K562 (cell line): Measurements from ENCODE around the gene TICAM1. TPM values are rescaled to one million over a fixed set of nuclear protein-coding genes. Genes with fewer than 3 reads are reported as not detected.

Experiments used
- ATAC-seq: fragments of 200-7000 bp; cut with Tn5 transposase; 3 replicates; pipeline ENCODE4 v1.9.1; 2020; ENCODE audit warnings: moderate library complexity
- BruUV-seq: library from RNA; stranded (reverse); fragments of 400-500 nt; replicated peaks from 2 replicates; lab custom pipeline; 2021; lab: Mats Ljungman, UMichigan
- CTCF ChIA-PET: fragments of 300-600 bp; formaldehyde crosslinking; extraction: SDS; loops from one replicate; lab custom pipeline; 2021; ENCODE audit warnings: low intra/inter-chr PET ratio; lab: Yijun Ruan, JAX
- POLR2A ChIA-PET: fragments of 300-600, 350-650 bp; sonication (Branson Sonifier 250); formaldehyde crosslinking; extraction: SDS; loops from one replicate; lab custom pipeline; 2021; ENCODE audit warnings: antibody characterized with exemption, inconsistent platforms; lab: Yijun Ruan, JAX
- DNase-seq, 4 experiments: peaks; one replicate each; pipeline versions ENCODE4 v3.0.0 to v3.0.0-alpha.2; 2011 to 2018; ENCODE audit warnings: low spot score in 3 of 4, mixed read lengths in 3 of 4; ENCODE audit errors: extremely low read depth in 1 of 4
- FAIRE-seq: peaks from 2 replicates; lab custom pipeline; 2011; peaks lifted over from hg19 to GRCh38; lab: Jason Lieb, UNC
- H2AFZ ChIP-seq: 2 replicates; pipeline ENCODE4 v1.6.0; 2011; ENCODE audit warnings: low read depth, low read length, control low read depth, inconsistent platforms
- H3K27ac ChIP-seq: fragments of 200-600 bp; 3 replicates; pipeline ENCODE4 v1.8.0; 2011; ENCODE audit warnings: low read depth, mild to moderate bottlenecking, control low read depth, inconsistent platforms, low read length, moderate library complexity, mixed read lengths; ENCODE audit errors: extremely low read depth
- H3K27me3 ChIP-seq, 2 experiments: fragments of 300-600 bp in 1 of 2; 2 replicates in 1 of 2; 3 replicates in 1 of 2; pipeline versions ENCODE4 v1.6.0 to v1.8.0; 2011; ENCODE audit warnings: inconsistent platforms in 2 of 2, low read length in 2 of 2, mild to moderate bottlenecking in 1 of 2, mixed read lengths in 1 of 2, moderate library complexity in 1 of 2; ENCODE audit not compliant: control insufficient read depth in 2 of 2, insufficient read depth in 2 of 2
- H3K36me3 ChIP-seq: fragments of 300-600 bp; 3 replicates; pipeline ENCODE4 v1.8.0; 2011; ENCODE audit warnings: mild to moderate bottlenecking, low read length, inconsistent platforms; ENCODE audit not compliant: control insufficient read depth, insufficient read depth
- H3K4me1 ChIP-seq, 2 experiments: fragments of 200-600 bp in 1 of 2; replicated peaks in 1 of 2; 2 replicates in 1 of 2; 3 replicates in 1 of 2; pipeline versions ENCODE4 v1.5.1 to v1.8.0; 2011; ENCODE audit warnings: inconsistent platforms in 2 of 2, low read length in 2 of 2, mild to moderate bottlenecking in 1 of 2, mixed read lengths in 1 of 2, moderate library complexity in 1 of 2; ENCODE audit not compliant: control insufficient read depth in 2 of 2, insufficient read depth in 2 of 2
- H3K4me2 ChIP-seq: 2 replicates; pipeline ENCODE4 v1.6.1; 2011; ENCODE audit warnings: low read length, control low read depth, inconsistent platforms, mixed read lengths; ENCODE audit not compliant: insufficient read depth
- H3K4me3 ChIP-seq: fragments of 200-600 bp; sonication (generic), shearing (Covaris generic); 2 replicates; pipeline ENCODE4 v1.5.1; 2016; ENCODE audit warnings: control low read depth, inconsistent platforms
- H3K79me2 ChIP-seq: fragments of 200-600 bp; 3 replicates; pipeline ENCODE4 v1.8.0; 2011; ENCODE audit warnings: low read length, inconsistent platforms; ENCODE audit not compliant: control insufficient read depth, insufficient read depth
- H3K9ac ChIP-seq, 2 experiments: 2 replicates each; pipeline versions ENCODE4 v1.6.0 to v1.6.1; 2011; ENCODE audit warnings: low read depth in 2 of 2, low read length in 2 of 2, control low read depth in 1 of 2, inconsistent platforms in 1 of 2, mild to moderate bottlenecking in 1 of 2, mixed read lengths in 1 of 2; ENCODE audit not compliant: insufficient read depth in 1 of 2
- H3K9me1 ChIP-seq: one replicate; pipeline ENCODE4 v1.6.0; 2011; ENCODE audit warnings: inconsistent platforms, mild to moderate bottlenecking, low read length, moderate library complexity; ENCODE audit not compliant: control insufficient read depth, insufficient read depth
- H3K9me3 ChIP-seq: replicated peaks from 2 replicates; pipeline ENCODE4 v1.5.1; 2011; ENCODE audit warnings: low read depth, low read length, inconsistent platforms; ENCODE audit not compliant: control insufficient read depth, insufficient read depth
- H4K20me1 ChIP-seq: replicated peaks from 2 replicates; pipeline ENCODE4 v1.6.1; 2011; ENCODE audit warnings: low read length, inconsistent platforms, mixed read lengths; ENCODE audit not compliant: control insufficient read depth, insufficient read depth
- ASH1L ChIP-seq: fragments of 450-650 bp; IDR thresholded peaks from 2 replicates; pipeline ENCODE4 v1.6.1; 2018; ENCODE audit warnings: borderline replicate concordance, mild to moderate bottlenecking, low read depth; ENCODE audit not compliant: partially characterized antibody
- BCOR ChIP-seq: fragments of 450-650 bp; IDR thresholded peaks from 2 replicates; pipeline ENCODE4 v1.6.1; 2016
- CAMTA2 ChIP-seq: fragments of 250-450 bp; sonication (Bioruptor Pico); conservative IDR thresholded peaks from 2 replicates; pipeline ENCODE4 v1.5.1; 2022
- DPF2 ChIP-seq: fragments of 450-650 bp; IDR thresholded peaks from 2 replicates; pipeline ENCODE4 v1.6.1; 2016
- E2F1 ChIP-seq: sonication (generic); formaldehyde crosslinking; IDR thresholded peaks from 2 replicates; pipeline ENCODE4 v1.8.1; 2023; ENCODE audit warnings: mild to moderate bottlenecking, missing genetic modification reagents, moderate library complexity
- ELF4 ChIP-seq: fragments of 450-650 bp; formaldehyde crosslinking; IDR thresholded peaks from 2 replicates; pipeline ENCODE4 v1.4.0; 2022; ENCODE audit warnings: missing genetic modification characterization
- MAZ ChIP-seq, 2 experiments: fragments of 450-650 bp in 1 of 2; sonication (generic) in 1 of 2; formaldehyde crosslinking; IDR thresholded peaks in 1 of 2; conservative IDR thresholded peaks in 1 of 2; 2 replicates each; pipeline versions ENCODE4 v1.4.0 to v1.5.0; 2020; ENCODE audit warnings: mild to moderate bottlenecking in 1 of 2, missing genetic modification reagents in 1 of 2
- RAD51 ChIP-seq: fragments of 450-650 bp; IDR thresholded peaks from 2 replicates; pipeline ENCODE4 v1.7.1; 2016; ENCODE audit warnings: low read depth, mild to moderate bottlenecking, borderline replicate concordance
- TAL1 ChIP-seq: fragments of 450-650 bp; IDR thresholded peaks from 2 replicates; pipeline ENCODE4 v1.6.1; 2016; ENCODE audit warnings: mild to moderate bottlenecking
- THRAP3 ChIP-seq: fragments of 450-650 bp; IDR thresholded peaks from 2 replicates; pipeline ENCODE4 v1.6.1; 2016; ENCODE audit warnings: mild to moderate bottlenecking, inconsistent platforms, borderline replicate concordance
- ZNF311 ChIP-seq: fragments of 250-450 bp; sonication (Bioruptor Pico); IDR thresholded peaks from 2 replicates; pipeline ENCODE4 v1.4.0; 2020; ENCODE audit warnings: mild to moderate bottlenecking, moderate library complexity
- ZNF584 ChIP-seq: fragments of 200-800 bp; sonication (Bioruptor generic); IDR thresholded peaks from 2 replicates; pipeline ENCODE4 v1.6.1; 2016; ENCODE audit warnings: low read depth, mild to moderate bottlenecking, missing genetic modification characterization, missing compliant biosample characterization
- ZNF644 ChIP-seq: fragments of 200-800 bp; sonication (Bioruptor generic); IDR thresholded peaks from 2 replicates; pipeline ENCODE4 v1.6.1; 2016; ENCODE audit warnings: low read depth, missing genetic modification characterization, missing compliant biosample characterization
- WGBS: fragments of 100-300 bp; shearing (Covaris generic); methylation state at CpG from one replicate; pipeline ENCODE4 v1.1.6; 2016; ENCODE audit warnings: low coverage, mixed read lengths; ENCODE audit not compliant: insufficient coverage; ENCODE audit errors: missing lambda C conversion rate; 5-methylcytosine and 5-hydroxymethylcytosine counted together
- in situ Hi-C: fragments of 300-500 bp; cut with MboI; formaldehyde crosslinking; loops from 4 replicates; pipeline ENCODE4 v1.15.0; 2018; ENCODE audit warnings: inconsistent platforms, mixed read lengths
- intact Hi-C: fragments of 100-400 bp; cut with micrococcal nuclease; formaldehyde crosslinking; loops from 2 replicates; pipeline ENCODE4 v1.14.2; 2022
- polyA plus RNA-seq, 8 experiments: library from polyadenylated mRNA; depleted of rRNA in 4 of 8; stranded (reverse) in 5 of 8; unstranded in 3 of 8; fragments of >200 nt; fragmentation: Nextera tagmentation in 2 of 8; fragmentation: Illumina TruSeq in 1 of 8; extraction: Ambion mirVana in 2 of 8; extraction: Trizol in 1 of 8; gene quantifications; 2 replicates each; pipeline versions ENCODE4 v1.2.1 to v1.2.3, GENCODE V29; 2011 to 2014; ENCODE audit warnings: inconsistent platforms in 1 of 8, missing spikeins in 1 of 8
- total RNA-seq, 7 experiments: library from RNA; depleted of rRNA in 6 of 7; stranded (reverse); fragments of >200 nt in 6 of 7; fragmentation: Illumina TruSeq in 2 of 7; extraction: Trizol in 2 of 7; gene quantifications; 2 replicates each; pipeline versions ENCODE4 v1.2.1 to v1.2.3, GENCODE V29; 2011 to 2021; ENCODE audit warnings: low replicate concordance in 1 of 7
- TF ChIP-seq, protein P1 (sequence below): sonication (generic); formaldehyde crosslinking; IDR thresholded peaks from 2 replicates; pipeline ENCODE4 v1.8.0; 2022; ENCODE audit warnings: missing genetic modification reagents, mild to moderate bottlenecking, moderate library complexity, borderline replicate concordance
- TF ChIP-seq, protein P2 (sequence below): conservative IDR thresholded peaks from 2 replicates; pipeline ENCODE4 v1.6.1; 2011; ENCODE audit warnings: low read depth, mild to moderate bottlenecking, low read length; ENCODE audit not compliant: control insufficient read depth
- TF ChIP-seq, protein P3 (sequence below), 2 experiments: fragments of 450-650 bp; IDR thresholded peaks; 2 replicates each; pipeline ENCODE4 v1.6.1; 2016

Gene TICAM1
- total and polyA plus RNA-seq, 9 of the 15 experiments (the other 6 are each of a cell fraction or from before 2014, with no cell fraction given), result 0.07 to 11.6 (median 1.5) TPM

GRCh38 chr19:4815426-4816201 lies 15.9 kb downstream of the TICAM1 start:
- intact Hi-C loops (loop anchor here (5.0 kb wide), 1 partner anchor 52 kb away; the partner anchor contains the start of gene PLIN3), in situ Hi-C loops (no loop called here)
- CTCF ChIA-PET, result no interaction called here
- FAIRE-seq (peak; percentile 98), ATAC-seq (peak; percentile 96), DNase-seq (peak; percentile 98 to 99 (median 99))
- H3K27ac ChIP-seq, result peak overlapping the region; percentile 77
- peaks cover 10 to 35% of the 10 kb centered on the region in 2 experiments; a peak in 4 of 5 replicates for H3K4me1 ChIP-seq
- H3K9me1 ChIP-seq, result no peaks in the 10 kb centered on the region
- peak overlapping the region; percentile 83 for H2AFZ ChIP-seq
- POLR2A ChIA-PET, result interaction anchor here (0.6 to 1.2 kb wide), 3 partner anchors 90 to 595 kb away, joined by 3 read pairs; no protein-coding TSS in a partner anchor
- peaks cover 32% of the 10 kb centered on the region; the same call in 2 of the 3 replicates for H3K36me3 ChIP-seq
- no peaks in the 10 kb centered on the region for H4K20me1 ChIP-seq
- H3K79me2 ChIP-seq, result no peaks in the 10 kb centered on the region
- peak overlapping the region; percentile 27 for H3K4me3 ChIP-seq
- H3K9ac ChIP-seq, result peak overlapping the region; percentile 8 to 60; a peak in 2 of 4 replicates
- H3K27me3 ChIP-seq, result no peaks in the 10 kb centered on the region
- peak overlapping the region; percentile 72 for H3K4me2 ChIP-seq
- H3K9me3 ChIP-seq, result no peaks in the 10 kb centered on the region
- 16% methylated on average over 25 of the region's 28 CpGs for WGBS
- no TSS peak for BruUV-seq
- peak; percentile 55; the same call in 1 of the 2 replicates for TF ChIP-seq E2F1 (CRISPR knock-in tag)
- TF ChIP-seq MAZ (CRISPR knock-in tag; conservative IDR thresholded peaks at IDR 0.05 in 1 of 2, IDR thresholded peaks at IDR 0.05 in 1 of 2), result peak in 1 of 2 experiments; percentile 25; a peak in 1 of 4 replicates
- 0 out of 2 replicates have a peak, but pooled peaks have one; percentile 3 for TF ChIP-seq THRAP3
- 0 out of 2 replicates have a peak, but pooled peaks have one; percentile 2 for TF ChIP-seq TAL1
- TF ChIP-seq, protein P1, sequence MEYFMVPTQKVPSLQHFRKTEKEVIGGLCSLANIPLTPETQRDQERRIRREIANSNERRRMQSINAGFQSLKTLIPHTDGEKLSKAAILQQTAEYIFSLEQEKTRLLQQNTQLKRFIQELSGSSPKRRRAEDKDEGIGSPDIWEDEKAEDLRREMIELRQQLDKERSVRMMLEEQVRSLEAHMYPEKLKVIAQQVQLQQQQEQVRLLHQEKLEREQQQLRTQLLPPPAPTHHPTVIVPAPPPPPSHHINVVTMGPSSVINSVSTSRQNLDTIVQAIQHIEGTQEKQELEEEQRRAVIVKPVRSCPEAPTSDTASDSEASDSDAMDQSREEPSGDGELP (CRISPR knock-in tag), result no peak
- peak; percentile 79 for TF ChIP-seq ASH1L
- 0 out of 2 replicates have a peak, but pooled peaks have one; percentile 27 for TF ChIP-seq DPF2
- TF ChIP-seq ZNF584 (CRISPR knock-in tag), result 0 out of 2 replicates have a peak, but pooled peaks have one; percentile 40
- 0 out of 2 replicates have a peak, but pooled peaks have one; percentile 36 for TF ChIP-seq ZNF644 (tag)
- TF ChIP-seq BCOR, result peak; percentile 45
- no peak; the same call in 1 of the 2 replicates for TF ChIP-seq ZNF311 (CRISPR knock-in tag)
- TF ChIP-seq, protein P2, sequence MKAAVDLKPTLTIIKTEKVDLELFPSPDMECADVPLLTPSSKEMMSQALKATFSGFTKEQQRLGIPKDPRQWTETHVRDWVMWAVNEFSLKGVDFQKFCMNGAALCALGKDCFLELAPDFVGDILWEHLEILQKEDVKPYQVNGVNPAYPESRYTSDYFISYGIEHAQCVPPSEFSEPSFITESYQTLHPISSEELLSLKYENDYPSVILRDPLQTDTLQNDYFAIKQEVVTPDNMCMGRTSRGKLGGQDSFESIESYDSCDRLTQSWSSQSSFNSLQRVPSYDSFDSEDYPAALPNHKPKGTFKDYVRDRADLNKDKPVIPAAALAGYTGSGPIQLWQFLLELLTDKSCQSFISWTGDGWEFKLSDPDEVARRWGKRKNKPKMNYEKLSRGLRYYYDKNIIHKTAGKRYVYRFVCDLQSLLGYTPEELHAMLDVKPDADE, result peak; percentile 67
- TF ChIP-seq RAD51, result peak; percentile 96
- TF ChIP-seq ELF4 (CRISPR knock-in tag), result peak; percentile 45; the same call in 1 of the 2 replicates
- TF ChIP-seq CAMTA2 (CRISPR knock-in tag), result 0 out of 2 replicates have a peak, but pooled peaks have one; percentile 9
- TF ChIP-seq, protein P3, sequence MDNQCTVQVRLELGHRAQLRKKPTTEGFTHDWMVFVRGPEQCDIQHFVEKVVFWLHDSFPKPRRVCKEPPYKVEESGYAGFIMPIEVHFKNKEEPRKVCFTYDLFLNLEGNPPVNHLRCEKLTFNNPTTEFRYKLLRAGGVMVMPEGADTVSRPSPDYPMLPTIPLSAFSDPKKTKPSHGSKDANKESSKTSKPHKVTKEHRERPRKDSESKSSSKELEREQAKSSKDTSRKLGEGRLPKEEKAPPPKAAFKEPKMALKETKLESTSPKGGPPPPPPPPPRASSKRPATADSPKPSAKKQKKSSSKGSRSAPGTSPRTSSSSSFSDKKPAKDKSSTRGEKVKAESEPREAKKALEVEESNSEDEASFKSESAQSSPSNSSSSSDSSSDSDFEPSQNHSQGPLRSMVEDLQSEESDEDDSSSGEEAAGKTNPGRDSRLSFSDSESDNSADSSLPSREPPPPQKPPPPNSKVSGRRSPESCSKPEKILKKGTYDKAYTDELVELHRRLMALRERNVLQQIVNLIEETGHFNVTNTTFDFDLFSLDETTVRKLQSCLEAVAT (IDR thresholded peaks at IDR 0.05), result 0 out of 4 replicates have a peak, but pooled peaks of 1 of the 2 experiments have one; percentile 1
